ENCODE data around the gene CSAG1. TPM values are rescaled to one million over a fixed set of nuclear protein-coding genes. Genes with fewer than 3 reads are reported as not detected.
"Not testable (repeated sequence)": the region's sequence is repeated elsewhere in the genome, so short reads cannot be mapped to it uniquely, and the experiment has no call there.

The CSAG1 gene
- total RNA-seq, 4 donors from 2014 or later: not detected

DNA sequence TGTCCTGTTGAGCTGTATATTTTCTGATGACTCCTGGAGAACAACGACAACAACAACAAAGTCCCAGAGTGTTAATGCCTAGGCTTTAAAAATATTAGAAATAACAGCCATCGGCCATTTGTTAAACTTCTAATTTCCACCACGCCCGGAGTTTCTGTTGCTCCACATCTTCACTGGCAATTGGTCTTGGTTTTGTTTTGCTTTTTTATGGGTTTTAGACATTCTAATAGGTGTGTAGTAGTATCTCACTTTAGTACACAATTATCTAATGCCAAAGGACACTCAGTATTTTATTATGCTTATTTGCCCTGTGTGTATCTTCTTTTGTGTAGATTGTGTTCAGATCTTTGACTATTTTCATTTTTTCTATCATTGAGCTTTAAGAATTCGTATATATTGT lies 5.0 kb upstream of the CSAG1 start:
- WGBS, 2 donors: 70 to 76% methylated on average over 1 to 5 of the region's 5 CpGs
- no peaks in the 10 kb centered on the region for H3K36me3 ChIP-seq
- TF ChIP-seq, protein P1, sequence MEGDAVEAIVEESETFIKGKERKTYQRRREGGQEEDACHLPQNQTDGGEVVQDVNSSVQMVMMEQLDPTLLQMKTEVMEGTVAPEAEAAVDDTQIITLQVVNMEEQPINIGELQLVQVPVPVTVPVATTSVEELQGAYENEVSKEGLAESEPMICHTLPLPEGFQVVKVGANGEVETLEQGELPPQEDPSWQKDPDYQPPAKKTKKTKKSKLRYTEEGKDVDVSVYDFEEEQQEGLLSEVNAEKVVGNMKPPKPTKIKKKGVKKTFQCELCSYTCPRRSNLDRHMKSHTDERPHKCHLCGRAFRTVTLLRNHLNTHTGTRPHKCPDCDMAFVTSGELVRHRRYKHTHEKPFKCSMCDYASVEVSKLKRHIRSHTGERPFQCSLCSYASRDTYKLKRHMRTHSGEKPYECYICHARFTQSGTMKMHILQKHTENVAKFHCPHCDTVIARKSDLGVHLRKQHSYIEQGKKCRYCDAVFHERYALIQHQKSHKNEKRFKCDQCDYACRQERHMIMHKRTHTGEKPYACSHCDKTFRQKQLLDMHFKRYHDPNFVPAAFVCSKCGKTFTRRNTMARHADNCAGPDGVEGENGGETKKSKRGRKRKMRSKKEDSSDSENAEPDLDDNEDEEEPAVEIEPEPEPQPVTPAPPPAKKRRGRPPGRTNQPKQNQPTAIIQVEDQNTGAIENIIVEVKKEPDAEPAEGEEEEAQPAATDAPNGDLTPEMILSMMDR (IDR thresholded peaks at IDR 0.05): no peak
- no peak for TF ChIP-seq POLR2A (IDR thresholded peaks at IDR 0.05)
- no peak for DNase-seq
- H3K4me1 ChIP-seq: no peaks in the 10 kb centered on the region
- intact Hi-C loops (cut with DNase I): no loop called here
- no peaks in the 10 kb centered on the region for H3K9me3 ChIP-seq
- H3K27me3 ChIP-seq: no peaks in the 10 kb centered on the region
- H3K27ac ChIP-seq: no peak overlapping the region
- no peak overlapping the region for H3K4me3 ChIP-seq

- intact Hi-C loops (cut with DNase I); H3K36me3 ChIP-seq; H3K4me3 ChIP-seq; H3K27ac ChIP-seq; H3K4me1 ChIP-seq; H3K27me3 ChIP-seq; H3K9me3 ChIP-seq; DNase-seq: not testable (repeated sequence)
- WGBS, 2 donors: 85 to 90% methylated on average over 2 to 5 of the region's 12 CpGs
Measured at GRCh38 chrX:152736528-152736927, 3.0 kb upstream of the CSAG1 start.

DNA sequence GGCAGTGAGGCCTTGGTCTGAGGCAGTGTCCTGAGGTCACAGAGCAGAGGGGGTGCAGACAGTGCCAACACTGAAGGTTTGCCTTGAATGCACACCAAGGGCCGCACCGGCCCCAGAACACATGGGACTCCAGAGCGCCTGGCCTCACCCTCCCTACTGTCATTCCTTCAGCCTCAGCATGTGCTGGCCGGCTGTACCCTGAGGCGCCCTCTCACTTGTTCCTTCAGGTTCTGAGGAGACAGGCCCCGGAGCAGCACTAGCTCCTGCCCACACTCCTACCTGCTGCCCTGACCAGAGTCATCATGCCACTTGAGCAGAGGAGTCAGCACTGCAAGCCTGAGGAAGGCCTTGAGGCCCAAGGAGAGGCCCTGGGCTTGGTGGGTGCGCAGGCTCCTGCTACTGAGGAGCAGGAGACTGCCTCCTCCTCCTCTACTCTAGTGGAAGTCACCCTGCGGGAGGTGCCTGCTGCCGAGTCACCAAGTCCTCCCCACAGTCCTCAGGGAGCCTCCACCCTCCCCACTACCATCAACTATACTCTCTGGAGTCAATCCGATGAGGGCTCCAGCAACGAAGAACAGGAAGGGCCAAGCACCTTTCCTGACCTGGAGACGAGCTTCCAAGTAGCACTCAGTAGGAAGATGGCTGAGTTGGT lies 2.5 kb upstream of the CSAG1 start:
- Histone ChIP-seq H3K4me1 (no peaks in the 10 kb centered on the region), H3K36me3 (no peaks in the 10 kb centered on the region), H3K27ac (no peak overlapping the region), H3K4me3 (no peak overlapping the region), H3K27me3 (no peaks in the 10 kb centered on the region), H3K9me3 (no peaks in the 10 kb centered on the region)
- no peak for TF ChIP-seq POLR2A (IDR thresholded peaks at IDR 0.05)
- TF ChIP-seq, protein P1 (IDR thresholded peaks at IDR 0.05): no peak
- 76% methylated on average over 8 of the region's 12 CpGs; no CpG with 5 or more reads in 1 of the 2 donors for WGBS, 2 donors
- no peak for DNase-seq
- intact Hi-C loops (cut with DNase I): no loop called here

GRCh38 chrX:152735101-152735500 lies 1.6 kb upstream of the CSAG1 start:
- Histone ChIP-seq H3K27ac (no peak overlapping the region), H3K36me3 (no peaks in the 10 kb centered on the region), H3K27me3 (no peaks in the 10 kb centered on the region), H3K9me3 (no peaks in the 10 kb centered on the region), H3K4me3 (no peak overlapping the region), H3K4me1 (no peaks in the 10 kb centered on the region)
- no peak for DNase-seq
- no CpG with 5 or more reads among the region's 2 CpGs for WGBS, 2 donors
- TF ChIP-seq, protein P1 (IDR thresholded peaks at IDR 0.05): no peak
- no peak for TF ChIP-seq POLR2A (IDR thresholded peaks at IDR 0.05)
- intact Hi-C loops (cut with DNase I): no loop called here

GRCh38 chrX:152734143-152734858 lies 780 bp upstream of the CSAG1 start:
- 80% methylated on average over 1 of the region's 22 CpGs; no CpG with 5 or more reads in 1 of the 2 donors for WGBS, 2 donors
- H3K4me1 ChIP-seq; H3K27ac ChIP-seq; H3K9me3 ChIP-seq; intact Hi-C loops (cut with DNase I); DNase-seq; H3K4me3 ChIP-seq; H3K36me3 ChIP-seq; H3K27me3 ChIP-seq: not testable (repeated sequence)

- no peaks in the 10 kb centered on the region for H3K27me3 ChIP-seq
- H3K4me3 ChIP-seq: no peak overlapping the region
- H3K36me3 ChIP-seq: no peaks in the 10 kb centered on the region
- DNase-seq: no peak
- WGBS, 2 donors: 75 to 82% methylated on average over 4 to 7 of the region's 7 CpGs
- H3K27ac ChIP-seq: no peak overlapping the region
- no peaks in the 10 kb centered on the region for H3K4me1 ChIP-seq
- TF ChIP-seq POLR2A (IDR thresholded peaks at IDR 0.05): no peak
- TF ChIP-seq, protein P1 (IDR thresholded peaks at IDR 0.05): no peak
- intact Hi-C loops (cut with DNase I): no loop called here
- no peaks in the 10 kb centered on the region for H3K9me3 ChIP-seq
Measured at GRCh38 chrX:152725409-152725808, 8.1 kb downstream of the CSAG1 start.

- intact Hi-C loops (cut with DNase I); H3K36me3 ChIP-seq; H3K27me3 ChIP-seq; H3K4me1 ChIP-seq; H3K27ac ChIP-seq; H3K9me3 ChIP-seq; DNase-seq; H3K4me3 ChIP-seq: not testable (repeated sequence)
- no CpG with 5 or more reads among the region's 35 CpGs for WGBS, 2 donors
Measured at GRCh38 chrX:152713815-152714787, 19.4 kb downstream of the CSAG1 start, which contains the start of gene MAGEA2B. TSS of gene MAGEA2B (plus strand) at chrX:152714628. CDS start at chrX:152717107, 2,479 bp downstream.

DNA sequence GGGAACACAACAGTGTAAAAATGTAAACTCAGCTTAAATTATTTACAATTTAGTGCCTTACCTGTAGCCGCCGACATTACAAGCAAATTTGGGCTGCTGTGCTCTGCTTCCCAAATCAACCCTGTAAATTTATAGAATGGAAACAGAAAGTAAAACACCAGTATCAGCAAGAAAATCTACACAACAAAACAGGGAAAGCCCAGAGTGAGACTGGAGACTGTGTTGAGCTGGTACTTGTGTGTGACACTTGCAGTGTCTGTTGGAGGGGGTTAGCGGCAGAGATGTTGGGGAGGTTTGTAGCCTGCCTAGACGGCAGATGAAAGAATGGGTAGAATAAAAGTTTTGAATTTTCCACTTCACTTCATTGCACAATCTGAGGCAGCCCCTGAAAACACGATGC lies 20.3 kb downstream of the CSAG1 start:
- H3K36me3 ChIP-seq; H3K9me3 ChIP-seq; DNase-seq; intact Hi-C loops (cut with DNase I); H3K27me3 ChIP-seq; H3K4me1 ChIP-seq; H3K27ac ChIP-seq; H3K4me3 ChIP-seq: not testable (repeated sequence)
- no CpG with 5 or more reads among the region's 5 CpGs for WGBS, 2 donors
